GM19452 (cell line): Measurements from ENCODE around the gene WWTR1.

Experiments used
- ATAC-seq: cut with Tn5 transposase; IDR thresholded peaks from one replicate; pipeline ENCODE4 v1.9.1; 2021; ENCODE audit not compliant: unreplicated experiment

Gene WWTR1

GRCh38 chr3:149572796-149573414 is 84.9 kb downstream of the WWTR1 start:
- no peak for ATAC-seq

GRCh38 chr3:149571381-149571780 is 86.4 kb downstream of the WWTR1 start:
- ATAC-seq, result no peak

- no peak for ATAC-seq
Observed at GRCh38 chr3:149570016-149570415, 87.8 kb downstream of the WWTR1 start.

- ATAC-seq, result no peak
Observed at GRCh38 chr3:149567381-149567780, 90.4 kb downstream of the WWTR1 start.

GRCh38 chr3:149566292-149566975 is 91.4 kb downstream of the WWTR1 start:
- no peak for ATAC-seq

- no peak for ATAC-seq
Observed at GRCh38 chr3:149564079-149564478, 93.7 kb downstream of the WWTR1 start.

GRCh38 chr3:149563114-149563513 is 94.7 kb downstream of the WWTR1 start:
- ATAC-seq, result no peak

GRCh38 chr3:149560617-149561016 is 97.2 kb downstream of the WWTR1 start:
- no peak for ATAC-seq

GRCh38 chr3:149560001-149560400 is 97.8 kb downstream of the WWTR1 start:
- ATAC-seq, result no peak

GRCh38 chr3:149559525-149559924 is 98.3 kb downstream of the WWTR1 start:
- no peak for ATAC-seq

- ATAC-seq, result no peak
Observed at GRCh38 chr3:149555927-149556326, 101.9 kb downstream of the WWTR1 start.

- ATAC-seq, result no peak
Observed at GRCh38 chr3:149554826-149555225, 103.0 kb downstream of the WWTR1 start.

GRCh38 chr3:149553781-149554451 is 103.9 kb downstream of the WWTR1 start:
- ATAC-seq, result no peak

- no peak for ATAC-seq
Observed at GRCh38 chr3:149552700-149553099, 105.1 kb downstream of the WWTR1 start.

- ATAC-seq, result no peak
Observed at GRCh38 chr3:149551500-149551899, 106.3 kb downstream of the WWTR1 start.

GRCh38 chr3:149548669-149549065 is 109.2 kb downstream of the WWTR1 start:
- no peak for ATAC-seq

GRCh38 chr3:149547954-149548668 is 109.7 kb downstream of the WWTR1 start:
- ATAC-seq, result no peak

- no peak for ATAC-seq
Observed at GRCh38 chr3:149547413-149547812, 110.4 kb downstream of the WWTR1 start.

GRCh38 chr3:149545049-149545448 is 112.8 kb downstream of the WWTR1 start:
- ATAC-seq, result no peak

- ATAC-seq, result no peak
Observed at GRCh38 chr3:149542375-149543312, 115.2 kb downstream of the WWTR1 start.

- ATAC-seq, result no peak
Observed at GRCh38 chr3:149541091-149541491, 116.7 kb downstream of the WWTR1 start.
